HEK293T (cell line): ENCODE results near the gene UBAP2.

ENCODE experiments used
- CTCF ChIA-PET: fragments of 350-600 bp; formaldehyde crosslinking; extraction: SDS; loops from one replicate; lab custom pipeline; 2021; ENCODE audit warnings: antibody characterized with exemption, inconsistent platforms; lab: Yijun Ruan, JAX
- POLR2A ChIA-PET: fragments of 350-600 bp; formaldehyde crosslinking; extraction: SDS; loops from one replicate; lab custom pipeline; 2020; ENCODE audit warnings: antibody characterized with exemption, inconsistent platforms; lab: Yijun Ruan, JAX
- DNase-seq: peaks from one replicate; pipeline ENCODE4 v3.0.0; 2012; ENCODE audit warnings: mixed read lengths; ENCODE audit errors: extremely low spot score
- ARNT ChIP-seq: fragments of 450-650 bp; IDR thresholded peaks from 2 replicates; pipeline ENCODE4 v1.6.1; 2017; ENCODE audit warnings: mild to moderate bottlenecking
- BHLHE40 ChIP-seq: fragments of 450-650 bp; IDR thresholded peaks from 2 replicates; pipeline ENCODE4 v1.6.1; 2016; ENCODE audit warnings: mild to moderate bottlenecking, moderate library complexity, borderline replicate concordance
- CTBP1 ChIP-seq: fragments of 450-650 bp; IDR thresholded peaks from 2 replicates; pipeline ENCODE4 v1.6.1; 2016; ENCODE audit warnings: borderline replicate concordance
- ELF4 ChIP-seq: fragments of 450-650 bp; IDR thresholded peaks from 2 replicates; pipeline ENCODE4 v1.6.1; 2017; ENCODE audit warnings: antibody characterized with exemption
- FOXA1 ChIP-seq: fragments of 450-650 bp; IDR thresholded peaks from 2 replicates; pipeline ENCODE4 v1.6.1; 2016; ENCODE audit warnings: mild to moderate bottlenecking
- FOXK2 ChIP-seq: fragments of 450-650 bp; IDR thresholded peaks from 2 replicates; pipeline ENCODE4 v1.6.1; 2016; ENCODE audit warnings: mild to moderate bottlenecking
- FOXM1 ChIP-seq: fragments of 450-650 bp; IDR thresholded peaks from 2 replicates; pipeline ENCODE4 v1.6.1; 2017; ENCODE audit warnings: mild to moderate bottlenecking, borderline replicate concordance
- HDGF ChIP-seq: fragments of 450-650 bp; IDR thresholded peaks from 2 replicates; pipeline ENCODE4 v1.6.1; 2017; ENCODE audit warnings: antibody characterized with exemption, borderline replicate concordance
- L3MBTL2 ChIP-seq: fragments of 450-650 bp; conservative IDR thresholded peaks from 2 replicates; pipeline ENCODE4 v1.6.1; 2016; ENCODE audit warnings: mild to moderate bottlenecking
- LEF1 ChIP-seq: fragments of 450-650 bp; IDR thresholded peaks from 2 replicates; pipeline ENCODE4 v1.6.1; 2017; ENCODE audit warnings: mild to moderate bottlenecking, borderline replicate concordance
- NFRKB ChIP-seq: fragments of 450-650 bp; IDR thresholded peaks from 2 replicates; pipeline ENCODE4 v1.6.1; 2016; ENCODE audit warnings: mild to moderate bottlenecking, moderate library complexity
- PKNOX1 ChIP-seq: fragments of 450-650 bp; IDR thresholded peaks from 2 replicates; pipeline ENCODE4 v1.6.1; 2016
- SP1 ChIP-seq: fragments of 450-650 bp; IDR thresholded peaks from 2 replicates; pipeline ENCODE4 v1.6.1; 2017
- SUZ12 ChIP-seq: fragments of 450-650 bp; IDR thresholded peaks from 2 replicates; pipeline ENCODE4 v1.6.1; 2016; ENCODE audit warnings: mild to moderate bottlenecking
- TARDBP ChIP-seq: fragments of 450-650 bp; IDR thresholded peaks from 2 replicates; pipeline ENCODE4 v1.6.1; 2016
- ZNF384 ChIP-seq: fragments of 450-650 bp; IDR thresholded peaks from 2 replicates; pipeline ENCODE4 v1.6.1; 2016

The UBAP2 gene

GRCh38 chr9:33926746-33927485, 121.8 kb downstream of the UBAP2 start:
- ChIA-PET POLR2A (no interaction called here), CTCF (no interaction called here)
- no peak for DNase-seq
- no peak for TF ChIP-seq ELF4
- TF ChIP-seq ZNF384: no peak
- TF ChIP-seq FOXM1: no peak
- TF ChIP-seq SP1: no peak
- TF ChIP-seq SUZ12: no peak
- TF ChIP-seq BHLHE40: no peak
- no peak for TF ChIP-seq LEF1
- no peak for TF ChIP-seq PKNOX1
- no peak for TF ChIP-seq HDGF
- no peak for TF ChIP-seq ARNT
- TF ChIP-seq CTBP1: no peak
- TF ChIP-seq FOXA1: no peak
- no peak for TF ChIP-seq NFRKB
- no peak for TF ChIP-seq L3MBTL2

- DNase-seq: peak; percentile 60
- ChIA-PET CTCF (interaction anchor here (0.6 to 1.4 kb wide), 8 partner anchors 9 to 376 kb away, joined by 3 to 11 read pairs (median 4); no protein-coding TSS in a partner anchor), POLR2A (interaction anchor here (1.3 kb wide), 1 partner anchor 124 kb away, joined by 3 read pairs; no protein-coding TSS in a partner anchor)
- no peak for TF ChIP-seq FOXA1
- no peak for TF ChIP-seq SUZ12
- TF ChIP-seq BHLHE40: no peak
- TF ChIP-seq FOXK2: no peak
- TF ChIP-seq CTBP1: no peak
- no peak for TF ChIP-seq ARNT
- no peak for TF ChIP-seq L3MBTL2
- TF ChIP-seq NFRKB: no peak
- no peak for TF ChIP-seq HDGF
- no peak for TF ChIP-seq FOXM1
- no peak for TF ChIP-seq ZNF384
- TF ChIP-seq TARDBP: no peak
- TF ChIP-seq PKNOX1: no peak
- TF ChIP-seq ELF4: no peak
- no peak for TF ChIP-seq LEF1
Observed at GRCh38 chr9:33924978-33925797, 123.5 kb downstream of the UBAP2 start.

GRCh38 chr9:33923998-33924701, 124.5 kb downstream of the UBAP2 start:
- POLR2A ChIA-PET: interaction anchor here (1.3 kb wide), 1 partner anchor 125 kb away, joined by 3 read pairs; no protein-coding TSS in a partner anchor
- CTCF ChIA-PET: interaction anchor here (0.6 to 1.4 kb wide), 6 partner anchors 9 to 186 kb away, joined by 3 to 11 read pairs (median 4); no protein-coding TSS in a partner anchor
- TF ChIP-seq ELF4 (no peak), CTBP1 (no peak), NFRKB (no peak), HDGF (no peak), TARDBP (no peak), PKNOX1 (no peak), FOXK2 (no peak), BHLHE40 (no peak), ARNT (no peak), ZNF384 (no peak), FOXA1 (no peak), SUZ12 (no peak), L3MBTL2 (no peak), FOXM1 (no peak), LEF1 (no peak), SP1 (no peak)
- no peak for DNase-seq

- ChIA-PET CTCF (interaction anchor here (0.9 kb wide), 1 partner anchor 10 kb away, joined by 4 read pairs; no protein-coding TSS in a partner anchor), POLR2A (no interaction called here)
- TF ChIP-seq ELF4: no peak
- TF ChIP-seq FOXA1: no peak
- TF ChIP-seq TARDBP: no peak
- TF ChIP-seq BHLHE40: no peak
- TF ChIP-seq SP1: no peak
- TF ChIP-seq FOXK2: no peak
- no peak for TF ChIP-seq PKNOX1
- TF ChIP-seq FOXM1: no peak
- no peak for DNase-seq
Observed at GRCh38 chr9:33923079-33923478, 125.6 kb downstream of the UBAP2 start.
